ENCODE results near the gene DRC7. TPM values are rescaled to one million over a fixed set of nuclear protein-coding genes. Genes with fewer than 3 reads are reported as not detected.
A peak's percentile ranks its signal among the peaks of the same experiment; 100 is the strongest.

DRC7 gene
- total and polyA plus RNA-seq, 8 donors = 0.28 to 2.4 (median 0.76) TPM

- Histone ChIP-seq H3K36me3 (peaks cover 2 to 31% (median 26%) of the 10 kb centered on the region in 3 donors), H3K4me3 (no peak overlapping the region), H3K9me3 (no peaks in the 10 kb centered on the region), H3K27me3 (no peaks in the 10 kb centered on the region), H3K27ac (no peak overlapping the region), H3K4me1 (no peaks in the 10 kb centered on the region)
- DNase-seq (peak in 2 of 6 donors; percentile 44 to 47), FAIRE-seq (no peak), ATAC-seq (peak; percentile 30 to 40 (median 34))
- intact Hi-C loops (cut with DNase I) = no loop called here
- no peak for TF ChIP-seq CTCF (IDR thresholded peaks at IDR 0.05)
- 74 to 85% methylated on average over 6 of the region's 6 CpGs for WGBS, 2 donors
Observed at GRCh38 chr16:57764341-57765159, 69.9 kb downstream of the DRC7 start.

GRCh38 chr16:57765160-57765728 lies 70.6 kb downstream of the DRC7 start:
- no peaks in the 10 kb centered on the region for H3K4me1 ChIP-seq
- H3K4me3 ChIP-seq = no peak overlapping the region
- no peak overlapping the region for H3K27ac ChIP-seq
- intact Hi-C loops (cut with DNase I) = no loop called here
- H3K36me3 ChIP-seq = peaks cover 2 to 34% (median 29%) of the 10 kb centered on the region in 3 donors
- DNase-seq (peak in 2 of 6 donors; percentile 16 to 55), FAIRE-seq (no peak), ATAC-seq (peak in 1 of 4 donors; percentile 9)
- no peaks in the 10 kb centered on the region for H3K9me3 ChIP-seq
- whole genome bisulfite sequencing, 2 donors = 94 to 96% methylated on average over 17 of the region's 17 CpGs
- no peaks in the 10 kb centered on the region for H3K27me3 ChIP-seq
- no peak for TF ChIP-seq CTCF (IDR thresholded peaks at IDR 0.05)

GRCh38 chr16:57766714-57767348 lies 72.2 kb downstream of the DRC7 start:
- Histone ChIP-seq H3K36me3 (peaks cover 2 to 39% (median 29%) of the 10 kb centered on the region in 3 donors), H3K27me3 (no peaks in the 10 kb centered on the region), H3K4me1 (no peaks in the 10 kb centered on the region), H3K9me3 (no peaks in the 10 kb centered on the region), H3K4me3 (no peak overlapping the region), H3K27ac (no peak overlapping the region)
- DNase-seq (peak in 1 of 6 donors; percentile 40), FAIRE-seq (no peak), ATAC-seq (no peak)
- no peak for TF ChIP-seq CTCF (IDR thresholded peaks at IDR 0.05)
- intact Hi-C loops (cut with DNase I) = no loop called here
- 93 to 94% methylated on average over 15 of the region's 15 CpGs for WGBS, 2 donors

- H3K36me3 ChIP-seq = peaks cover 2 to 39% (median 29%) of the 10 kb centered on the region in 3 donors
- ATAC-seq (no peak), FAIRE-seq (no peak)
Observed at GRCh38 chr16:57769541-57770145, 75.0 kb downstream of the DRC7 start.

More at GRCh38 chr16:57769541-57770145, 75.0 kb downstream of the DRC7 start:
- intact Hi-C loops (cut with DNase I) = no loop called here
- 81 to 84% methylated on average over 22 of the region's 22 CpGs for WGBS, 2 donors
- no peak for TF ChIP-seq CTCF (IDR thresholded peaks at IDR 0.05)
- H3K4me1 ChIP-seq = peaks cover 17 to 20% (median 17%) of the 10 kb centered on the region in 3 donors
- no peaks in the 10 kb centered on the region for H3K9me3 ChIP-seq
- no peak overlapping the region for H3K4me3 ChIP-seq
- no peaks in the 10 kb centered on the region for H3K27me3 ChIP-seq
- no peak overlapping the region for H3K27ac ChIP-seq
- DNase-seq = peak in 1 of 6 donors; percentile 58

All from pancreas (tissue), 10 donors.